Fibroblast of gingiva (primary cell): ENCODE data around the gene SLAMF6.

Experiments
- DNase-seq: peaks from one replicate; pipeline ENCODE4 v3.0.0-alpha.2; 2011; ENCODE audit warnings: low read depth

SLAMF6 gene

DNA sequence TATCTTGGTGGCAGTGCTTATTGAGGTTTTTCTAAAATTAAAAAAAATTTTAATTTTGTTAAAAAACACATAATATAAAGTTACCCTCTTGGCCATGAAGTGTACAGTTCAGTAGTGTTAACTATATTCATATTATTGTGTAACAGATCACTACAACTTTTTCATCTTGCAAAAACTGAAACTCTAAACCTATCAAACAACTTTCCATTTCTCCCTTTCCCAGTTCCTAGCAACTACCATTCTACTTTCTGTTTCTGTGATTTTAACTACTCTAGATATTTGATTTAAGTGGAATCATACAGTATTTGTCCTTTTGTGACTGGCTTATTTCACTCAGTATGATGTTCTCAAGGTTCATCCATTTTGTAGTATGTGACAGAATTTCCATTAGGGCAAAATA, 55.5 kb downstream of the SLAMF6 start:
- no peak for DNase-seq

DNA sequence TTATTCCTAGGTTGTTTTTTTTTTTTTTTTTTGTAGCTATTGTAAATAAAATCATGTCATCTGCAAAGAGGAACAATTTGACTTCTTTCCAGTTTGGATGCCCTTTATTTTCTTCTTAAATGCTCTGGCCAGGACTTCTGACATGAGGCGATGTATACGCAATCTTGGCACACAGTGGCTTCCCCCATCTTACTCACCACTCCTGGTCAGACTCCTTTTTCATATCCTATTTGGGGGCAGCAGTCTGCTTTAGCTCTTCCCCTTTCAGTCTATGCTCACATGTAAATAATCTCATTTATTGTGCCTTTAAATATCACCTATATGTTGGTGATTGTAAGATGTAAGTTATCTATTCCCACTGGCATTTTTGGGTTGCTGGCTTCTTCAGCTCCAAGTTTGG, 56.1 kb downstream of the SLAMF6 start:
- DNase-seq: no peak

DNA sequence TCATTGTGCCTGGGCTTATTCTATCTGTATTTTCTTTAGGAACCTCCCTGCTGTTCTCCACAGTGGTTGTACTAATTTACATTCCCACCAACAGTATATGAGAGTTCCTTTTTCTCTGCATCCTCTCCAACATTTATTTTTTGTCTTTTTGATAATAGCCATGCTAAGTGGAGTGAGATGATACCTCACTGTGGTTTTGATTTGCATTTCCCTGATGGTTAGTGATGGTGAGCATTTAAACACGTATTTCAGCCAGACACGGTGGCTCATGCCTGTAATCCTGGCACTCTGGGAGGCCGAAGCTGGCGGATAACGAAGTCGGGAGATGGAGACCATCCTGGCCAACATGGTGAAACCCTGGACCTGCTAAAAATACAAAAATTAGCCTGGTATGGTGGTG, 57.9 kb downstream of the SLAMF6 start:
- DNase-seq: no peak

DNA sequence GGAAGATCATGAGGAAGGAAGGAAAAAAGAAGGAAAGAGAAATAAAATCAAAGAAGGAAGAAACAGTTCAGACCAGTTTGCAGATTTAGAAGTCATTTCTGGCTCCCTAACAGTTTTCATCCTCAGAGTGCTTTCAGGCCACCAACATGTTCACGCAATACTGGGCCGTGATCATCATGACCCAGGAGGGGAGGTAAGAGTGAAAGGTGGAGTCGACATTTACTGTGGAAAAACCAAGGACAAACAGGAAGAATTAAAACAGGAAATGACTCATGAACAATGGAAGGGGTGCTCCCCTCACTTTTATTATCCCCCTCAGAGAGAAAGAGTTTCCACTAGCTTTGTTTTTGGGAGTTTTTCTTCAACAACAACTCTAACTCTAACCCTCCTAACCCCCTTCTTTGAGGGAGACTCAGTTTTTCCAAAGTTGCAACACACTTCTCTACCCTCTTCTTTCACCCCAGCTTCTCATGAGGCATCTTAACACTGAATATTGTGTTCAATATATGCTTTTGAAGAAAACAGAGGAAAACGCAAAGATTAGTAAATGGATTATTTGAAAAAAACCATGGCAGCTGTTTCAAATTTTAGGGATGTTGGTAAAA, 62.3 kb downstream of the SLAMF6 start:
- no peak for DNase-seq

DNA sequence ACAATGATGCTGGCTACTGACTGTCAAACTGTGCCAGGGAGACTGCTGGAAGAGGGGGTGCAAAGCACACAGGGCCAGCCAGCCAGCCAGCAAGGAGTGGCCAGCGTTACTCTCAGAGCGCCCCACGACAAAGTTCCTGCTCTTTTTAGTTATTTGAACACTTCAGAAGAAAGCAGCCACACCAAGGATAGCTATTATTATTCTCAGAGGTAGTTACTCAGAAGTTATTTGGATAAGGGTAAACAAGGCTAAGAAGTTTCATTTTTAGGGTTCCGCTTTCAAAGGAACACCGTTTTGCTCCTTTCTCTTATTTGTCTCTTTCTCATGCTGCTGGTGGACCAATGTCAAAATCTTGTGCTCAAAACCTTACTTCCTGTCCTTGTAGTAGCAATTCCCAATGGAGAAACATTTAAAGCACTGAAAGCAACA, 62.8 kb downstream of the SLAMF6 start:
- DNase-seq: no peak

DNA sequence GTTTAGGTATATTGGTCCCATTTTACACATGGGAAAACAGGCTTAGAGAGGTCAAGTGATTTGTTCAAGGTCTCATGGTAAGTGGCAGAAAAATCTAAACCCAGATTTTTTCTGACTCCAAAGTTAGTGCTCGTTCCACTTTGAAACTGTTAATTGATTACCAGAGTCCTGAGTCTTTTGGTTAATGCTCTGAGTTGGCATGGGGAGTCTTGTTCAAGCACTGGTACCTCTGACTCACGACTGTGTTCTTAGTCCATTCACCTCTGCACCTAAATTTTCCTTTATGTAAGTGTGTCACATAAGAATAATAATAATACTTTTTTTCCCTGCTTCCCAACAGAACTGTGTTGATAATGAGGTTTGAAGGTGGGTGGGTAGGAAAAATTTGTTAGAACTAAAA, 63.4 kb downstream of the SLAMF6 start:
- DNase-seq: no peak

DNA sequence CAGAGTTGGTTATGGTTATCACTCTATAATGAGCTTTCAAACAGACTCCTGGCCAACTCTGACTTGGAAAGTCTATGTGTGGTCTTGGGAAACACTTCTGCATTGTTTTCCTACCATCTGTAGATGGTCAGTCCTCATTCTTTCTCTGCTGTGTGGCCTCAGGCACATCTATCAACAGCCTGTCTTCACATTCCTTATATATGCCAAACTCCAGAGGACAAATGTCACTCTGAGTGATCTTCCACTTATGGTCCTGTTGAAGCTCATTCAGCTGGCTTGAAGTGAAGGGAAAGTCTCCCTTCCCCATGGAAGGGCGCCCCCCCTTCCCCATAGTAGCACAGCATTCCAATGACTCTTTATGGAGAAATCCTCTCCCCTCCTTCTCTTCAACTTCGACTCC, 64.0 kb downstream of the SLAMF6 start:
- DNase-seq: no peak

DNA sequence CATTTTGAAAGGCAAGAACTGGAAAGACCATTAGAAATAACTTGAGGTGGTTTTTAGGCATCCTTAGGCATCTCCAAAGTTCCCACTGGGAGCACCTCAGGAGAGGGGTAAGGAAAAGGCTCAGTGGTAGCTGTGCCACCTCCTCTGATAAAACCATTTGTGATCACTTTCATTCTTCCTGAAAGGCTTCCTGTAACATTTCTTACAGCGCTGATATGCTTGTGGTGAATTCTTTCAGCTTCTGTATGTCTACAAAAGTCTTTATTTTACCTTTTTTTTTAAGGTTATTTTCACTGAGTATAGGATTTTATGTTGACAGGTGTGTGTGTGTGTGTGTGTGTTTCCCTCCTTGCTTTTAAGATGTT, 67.9 kb downstream of the SLAMF6 start:
- no peak for DNase-seq

DNA sequence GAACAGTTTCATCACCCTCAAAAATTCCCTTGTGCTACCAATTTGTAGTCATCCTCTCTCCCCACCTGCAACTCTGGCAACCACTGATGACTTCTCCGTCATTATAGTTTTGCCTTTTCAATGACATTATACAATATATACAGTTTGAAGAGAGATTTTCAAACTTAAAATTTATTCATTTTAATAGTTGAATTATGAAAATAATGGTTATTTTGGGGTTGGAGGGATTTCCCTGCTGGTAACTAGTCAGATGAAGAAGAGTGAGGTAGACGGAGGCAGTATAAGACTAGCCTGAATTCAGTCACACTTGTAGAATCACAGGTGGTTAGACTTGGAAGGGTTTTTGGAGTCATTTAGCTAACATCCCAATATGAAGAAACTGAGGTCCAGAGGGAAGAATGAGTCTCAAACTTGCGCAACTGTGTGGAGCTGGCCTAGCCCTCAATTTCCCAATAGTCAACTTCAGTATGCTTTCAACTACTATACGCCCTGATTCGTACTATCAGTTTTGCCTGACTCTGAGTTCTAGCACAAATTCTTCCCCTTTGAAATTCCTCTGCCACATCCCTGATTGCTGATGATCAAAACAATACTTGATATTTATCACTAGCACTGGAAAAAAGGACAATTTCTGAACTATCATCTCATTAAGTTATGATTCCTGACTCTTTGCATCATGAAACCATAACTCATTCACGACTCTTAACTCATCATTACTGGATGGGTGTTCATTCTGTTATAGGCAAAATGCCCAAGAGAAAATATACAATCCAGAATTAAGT, 68.5 kb downstream of the SLAMF6 start:
- no peak for DNase-seq

DNA sequence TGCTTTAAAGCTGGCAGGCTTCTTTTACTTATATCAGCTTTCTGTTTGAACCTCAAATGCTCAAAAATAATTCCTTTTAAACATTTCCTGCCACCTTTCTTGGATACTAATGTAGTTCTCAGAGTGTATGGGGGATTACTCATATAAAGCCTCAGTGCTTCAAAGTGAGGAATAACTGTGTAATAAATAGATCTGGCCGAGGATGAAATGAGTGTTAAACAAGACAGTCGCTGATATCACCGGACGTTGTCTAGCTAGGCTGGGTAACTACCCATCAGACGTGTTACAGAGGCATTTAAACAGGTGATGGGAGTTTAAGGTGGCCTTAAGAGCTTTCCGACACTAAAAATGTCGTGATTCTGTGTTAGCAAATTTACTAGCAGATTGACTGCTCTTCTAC, 69.6 kb downstream of the SLAMF6 start:
- no peak for DNase-seq

DNA sequence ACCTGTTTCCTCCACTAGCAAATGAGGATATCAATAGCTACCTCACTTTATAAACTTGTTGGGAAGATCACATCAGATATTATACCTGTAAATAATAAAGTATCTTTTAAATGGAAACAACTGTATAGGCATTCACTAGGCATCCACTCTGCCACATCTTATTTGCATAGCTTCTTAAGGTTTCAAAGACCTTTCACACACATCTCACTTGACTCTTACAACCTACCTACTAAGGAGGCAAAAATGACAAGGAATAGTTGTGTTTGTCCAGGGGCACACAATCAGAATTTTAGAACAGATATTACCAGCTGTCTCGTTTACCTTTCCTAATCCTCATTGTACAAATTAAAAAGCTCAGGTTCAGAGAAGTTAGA, 71.2 kb downstream of the SLAMF6 start:
- DNase-seq: no peak

DNA sequence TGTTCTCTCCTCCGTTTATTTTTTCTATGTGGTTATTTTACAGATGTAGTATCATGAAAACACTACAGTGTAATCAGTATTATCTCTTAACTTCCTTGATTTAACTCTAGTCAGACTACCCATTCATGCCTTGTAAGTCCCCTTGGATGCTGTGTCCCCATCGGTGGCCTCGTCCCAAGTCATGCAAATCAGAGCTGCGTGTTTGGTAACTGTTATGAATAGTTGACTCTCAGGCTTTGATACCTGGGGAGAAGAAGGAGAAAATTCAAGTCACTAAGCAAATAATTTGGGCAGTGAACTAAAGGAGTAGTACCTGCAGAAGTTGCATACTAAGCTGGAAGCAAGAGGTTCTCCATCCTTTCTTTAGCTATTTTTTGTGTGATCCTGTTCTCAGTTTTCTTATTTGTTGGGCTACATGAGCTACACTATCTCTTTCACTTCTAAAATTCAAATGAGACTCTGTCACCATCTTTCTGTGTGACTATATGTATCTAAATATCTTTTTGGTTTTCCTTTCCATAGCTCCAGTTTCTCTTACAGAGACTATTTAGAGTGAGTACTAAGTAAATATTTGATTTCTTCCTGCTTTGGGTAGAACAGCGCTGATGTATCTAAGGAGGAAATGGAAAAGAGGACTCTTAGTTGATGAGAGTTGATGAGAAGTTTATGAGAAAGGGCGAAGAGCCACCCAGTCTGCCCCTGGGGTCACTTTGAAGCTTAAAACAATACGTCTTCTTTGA, 71.8 kb downstream of the SLAMF6 start:
- DNase-seq: no peak

DNA sequence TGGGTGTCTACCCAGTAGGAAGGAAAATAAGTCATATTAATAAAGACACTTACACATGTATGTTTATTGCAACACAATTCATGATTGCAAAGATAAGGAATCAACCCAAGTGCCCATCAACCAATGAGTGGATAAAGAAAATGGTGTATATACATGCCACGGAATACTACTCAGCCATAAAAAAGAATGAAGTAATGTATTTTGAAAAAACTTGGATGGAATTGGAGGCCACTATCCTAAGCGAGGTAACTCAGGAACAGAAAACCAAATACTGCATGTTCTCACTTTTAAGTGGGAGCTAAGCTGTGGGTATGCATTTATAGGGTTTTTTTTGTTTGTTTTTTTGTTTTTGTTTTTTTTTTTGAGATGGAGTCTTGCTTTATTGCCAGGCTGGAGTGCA, 73.6 kb downstream of the SLAMF6 start:
- DNase-seq: no peak

DNA sequence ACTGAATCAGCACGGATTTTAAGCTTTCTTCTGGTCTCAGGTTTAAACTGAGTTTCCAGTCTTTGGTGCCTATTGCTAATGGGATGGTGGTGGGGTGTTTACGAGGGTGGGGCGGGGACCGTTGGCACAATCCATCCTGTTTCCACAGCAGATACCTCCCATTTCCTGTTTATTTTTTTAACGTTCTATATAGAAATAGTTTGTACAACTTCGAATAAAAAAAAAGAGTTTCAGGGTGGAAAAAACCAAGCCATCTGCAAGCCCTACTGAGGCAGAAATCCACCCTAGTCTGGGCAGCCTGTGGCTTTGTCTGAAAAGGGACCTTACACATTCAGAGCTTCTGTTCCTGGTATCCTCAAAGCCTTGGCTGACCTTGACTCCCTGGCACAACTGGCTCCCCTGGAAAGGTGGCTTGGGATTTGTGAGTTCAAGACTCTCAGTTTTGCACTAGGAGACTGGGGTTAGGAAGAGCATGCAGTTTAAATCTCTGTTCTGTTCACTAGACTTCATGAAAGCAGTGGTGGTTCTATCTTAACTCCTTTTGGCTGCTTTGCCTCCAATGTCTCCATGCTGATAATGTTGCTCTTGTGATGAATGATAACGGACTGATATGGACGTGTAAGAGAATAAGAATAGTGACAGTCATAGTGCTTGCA, 76.0 kb downstream of the SLAMF6 start:
- DNase-seq: no peak

DNA sequence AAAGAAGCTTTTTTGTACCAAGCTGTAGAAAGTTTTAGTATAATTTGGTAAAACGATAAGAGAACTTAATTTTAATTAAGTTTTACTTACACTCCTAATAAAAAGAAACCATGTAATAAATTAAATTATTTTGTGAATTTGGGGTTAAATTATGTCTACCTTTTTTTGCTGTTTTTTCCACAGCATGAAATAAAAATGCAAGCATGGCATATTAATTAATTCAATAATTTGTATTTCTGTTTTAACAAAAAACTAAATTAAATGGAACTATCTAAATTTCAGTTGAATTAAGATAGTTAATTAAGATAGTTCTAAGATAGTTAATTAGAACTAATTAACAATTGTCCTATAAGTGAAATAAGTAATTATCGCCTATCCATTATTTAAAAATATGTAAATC, 83.3 kb downstream of the SLAMF6 start:
- no peak for DNase-seq

DNA sequence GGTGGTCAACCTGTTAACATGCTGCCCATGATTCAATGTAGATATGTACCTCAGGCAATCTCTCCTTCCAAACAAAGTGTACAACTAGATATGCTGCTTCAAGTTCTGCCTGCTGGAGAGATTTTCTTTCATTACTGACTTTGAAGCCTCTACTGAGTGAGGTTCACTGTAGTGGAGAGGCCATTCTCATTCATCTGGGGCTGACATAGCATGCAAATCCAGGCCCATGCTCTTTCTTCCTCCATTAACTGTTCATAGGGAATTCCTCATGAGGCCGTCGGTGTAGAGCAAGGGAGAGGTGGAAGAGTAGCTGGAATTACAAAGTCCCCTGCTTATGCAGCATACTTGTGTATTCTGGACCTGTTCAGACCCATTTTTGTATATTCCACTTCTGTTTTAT, 84.1 kb downstream of the SLAMF6 start:
- no peak for DNase-seq

DNA sequence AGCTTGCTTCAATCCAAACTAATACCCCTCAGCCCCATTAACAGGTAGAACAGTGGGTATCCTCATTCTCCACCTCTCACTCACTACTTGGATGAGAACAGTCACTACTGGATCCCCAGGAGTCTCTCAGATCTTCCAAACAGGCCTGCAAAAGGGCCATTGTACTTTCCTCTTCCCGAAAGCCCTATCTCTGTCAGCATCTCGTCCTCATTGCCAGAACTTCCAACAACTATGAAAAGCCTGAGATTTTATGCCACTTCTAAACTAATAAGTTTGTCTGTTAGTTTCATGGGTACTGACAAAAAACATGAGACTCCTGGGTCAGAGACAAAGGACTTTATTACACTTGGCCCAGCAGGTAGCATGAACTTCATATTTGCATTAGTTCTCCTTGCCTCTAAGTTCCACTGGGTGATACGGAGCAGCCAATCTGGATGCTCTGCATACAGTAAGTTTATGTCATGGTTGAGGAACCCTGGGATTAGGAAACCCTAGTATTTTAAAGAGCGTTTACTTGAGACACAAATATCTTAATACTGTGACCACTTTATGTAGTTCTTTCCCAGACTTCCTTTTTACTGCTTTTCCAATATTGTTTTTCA, 84.6 kb downstream of the SLAMF6 start:
- no peak for DNase-seq

DNA sequence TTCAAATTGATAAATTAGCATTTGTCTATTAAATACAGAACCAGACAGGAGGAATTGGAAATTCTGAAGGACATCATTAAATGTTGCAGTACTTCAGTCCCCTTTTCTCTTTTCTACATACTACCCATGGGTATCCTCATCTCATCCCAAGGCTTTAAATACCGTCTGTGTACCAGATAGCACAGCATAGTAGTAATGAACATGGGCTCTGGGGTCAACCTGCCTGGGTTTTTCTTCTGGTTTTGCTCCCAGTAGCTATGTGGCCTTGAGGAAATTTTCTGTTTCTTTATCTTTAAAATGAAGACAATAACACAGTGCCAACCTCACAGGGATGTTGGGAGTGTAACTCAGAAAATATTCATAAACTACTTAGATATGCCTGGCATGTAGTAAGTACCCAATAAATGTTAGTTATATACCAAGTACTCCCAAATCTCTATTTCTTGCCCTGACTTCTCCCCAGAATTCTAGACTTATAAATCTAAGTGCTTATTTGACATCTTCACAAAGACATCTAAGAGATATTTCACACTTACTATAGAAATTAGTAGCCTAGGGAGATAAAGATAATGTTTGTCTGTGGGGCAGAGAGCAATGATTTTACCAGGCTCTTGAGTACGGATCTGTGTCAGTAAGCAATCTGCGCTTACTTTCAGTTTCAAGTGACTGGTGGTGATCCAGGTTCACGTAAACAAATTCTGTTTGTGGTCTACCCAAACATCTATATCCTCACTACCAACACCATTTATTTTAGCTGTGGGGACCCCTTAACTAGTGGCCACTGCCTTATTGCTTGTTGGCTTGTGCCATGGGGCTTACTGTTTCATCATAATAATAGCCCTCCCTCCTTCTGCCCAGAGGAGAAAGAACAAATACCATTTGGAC, 85.4 kb downstream of the SLAMF6 start:
- DNase-seq: no peak

DNA sequence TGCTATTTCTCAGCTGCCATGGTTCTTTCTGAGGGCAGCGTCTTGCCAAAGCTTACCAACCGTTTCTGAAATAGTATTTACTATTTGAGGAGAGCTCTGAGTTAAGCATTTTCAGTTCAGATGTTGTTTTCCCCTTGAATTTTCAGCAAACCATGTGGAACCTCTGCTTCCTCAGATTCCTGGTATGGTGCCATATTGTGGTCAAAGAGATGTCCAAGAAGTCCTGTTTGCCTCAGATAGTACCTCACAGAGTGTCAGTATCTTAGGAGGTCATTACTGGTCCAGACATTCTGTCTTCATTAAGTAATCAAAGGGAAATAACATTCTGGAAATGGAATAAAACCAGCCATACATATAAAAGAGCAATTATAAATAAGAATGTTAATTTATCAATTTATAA, 86.1 kb downstream of the SLAMF6 start:
- DNase-seq: no peak
